SHP77 (cell line): ENCODE data around the gene PRR7.

Experiments used
- DNase-seq, 2 experiments: peaks; one replicate each; lab custom pipeline; 2025; lab: John Stamatoyannopoulos, UW

PRR7 gene

DNA sequence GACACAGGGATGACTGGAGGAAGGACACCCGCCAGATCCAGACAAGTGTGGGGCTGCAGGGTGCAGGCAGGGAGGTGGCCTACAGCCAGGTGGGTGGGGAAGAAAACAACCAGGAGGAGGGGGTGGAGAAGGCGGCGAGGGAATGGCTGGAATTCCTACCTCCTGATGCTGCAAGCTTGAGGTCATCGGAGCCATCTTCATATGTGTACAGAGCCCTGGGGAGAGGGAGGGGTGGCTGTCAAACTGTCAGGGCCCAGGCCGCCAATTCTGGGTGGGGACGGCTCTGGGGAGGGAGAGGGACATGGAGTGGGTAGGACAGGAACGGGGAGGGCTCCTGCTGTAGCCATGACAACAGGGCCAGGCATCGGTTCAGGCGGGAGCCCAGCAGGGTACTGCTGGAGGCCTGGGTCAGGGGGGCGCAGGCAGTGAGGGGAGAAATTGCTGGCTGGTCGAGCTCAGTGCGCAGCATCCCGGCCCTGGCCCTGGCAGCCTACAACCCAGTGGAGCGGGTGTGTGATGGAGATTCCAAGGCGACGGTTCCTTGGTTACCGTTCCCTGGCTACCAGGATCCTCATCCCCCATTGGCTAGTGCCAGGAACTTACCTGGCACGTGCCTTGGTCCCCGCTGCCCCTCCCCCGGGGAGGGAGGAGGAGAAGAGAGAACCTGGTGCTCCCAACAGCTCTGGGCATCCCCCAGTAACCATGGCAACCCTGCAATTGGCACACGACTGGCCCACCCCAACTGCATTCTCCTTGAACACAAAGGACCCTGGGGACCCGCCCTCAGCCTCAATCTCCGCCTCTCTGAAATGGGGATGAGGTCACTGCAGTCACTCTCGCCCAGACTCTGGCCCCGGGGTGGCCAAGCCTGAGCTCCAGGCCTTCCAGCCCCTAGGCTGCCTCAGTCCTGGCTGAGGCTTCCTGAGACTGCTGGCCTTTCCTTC is 22.3 kb downstream of the PRR7 start:
- no peak for DNase-seq

DNA sequence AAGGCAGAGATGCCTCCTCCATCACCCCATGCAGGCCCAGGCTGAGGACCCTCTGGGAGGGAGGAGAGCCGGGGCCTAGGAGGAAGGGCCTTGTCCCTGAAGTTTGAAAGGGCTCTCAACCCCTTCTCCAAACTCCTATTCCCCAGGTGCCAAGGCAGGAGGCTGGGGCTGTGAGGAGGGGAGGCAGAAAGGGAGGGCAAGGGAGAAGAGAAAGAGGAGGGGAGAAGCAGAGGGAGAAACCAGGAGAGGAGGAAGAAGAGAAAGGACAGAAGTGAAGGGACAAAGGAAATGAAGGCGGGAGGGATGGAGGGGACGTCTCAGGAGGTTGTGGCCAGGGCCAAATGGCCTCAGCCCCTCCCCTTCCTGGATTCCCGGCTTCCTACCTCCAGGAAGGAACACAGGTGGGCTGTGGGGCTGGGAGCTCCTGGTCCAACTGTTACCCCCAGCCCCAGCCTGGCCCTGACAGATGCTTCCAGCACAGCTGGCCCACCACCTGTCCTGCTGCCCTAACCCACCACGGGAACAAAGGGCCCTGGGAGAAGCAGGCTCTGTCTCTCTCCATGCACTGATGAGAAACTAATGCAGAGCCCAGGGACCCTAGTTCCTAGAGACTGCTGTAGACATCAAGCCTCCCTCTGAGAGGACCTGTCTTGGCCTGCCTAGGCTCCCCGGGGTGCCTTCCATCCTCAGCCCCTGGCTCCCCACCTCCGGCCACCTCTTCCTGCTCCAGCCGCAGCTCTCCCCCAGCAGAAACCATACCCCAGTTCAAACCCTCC is 23.3 kb downstream of the PRR7 start:
- DNase-seq = no peak

DNA sequence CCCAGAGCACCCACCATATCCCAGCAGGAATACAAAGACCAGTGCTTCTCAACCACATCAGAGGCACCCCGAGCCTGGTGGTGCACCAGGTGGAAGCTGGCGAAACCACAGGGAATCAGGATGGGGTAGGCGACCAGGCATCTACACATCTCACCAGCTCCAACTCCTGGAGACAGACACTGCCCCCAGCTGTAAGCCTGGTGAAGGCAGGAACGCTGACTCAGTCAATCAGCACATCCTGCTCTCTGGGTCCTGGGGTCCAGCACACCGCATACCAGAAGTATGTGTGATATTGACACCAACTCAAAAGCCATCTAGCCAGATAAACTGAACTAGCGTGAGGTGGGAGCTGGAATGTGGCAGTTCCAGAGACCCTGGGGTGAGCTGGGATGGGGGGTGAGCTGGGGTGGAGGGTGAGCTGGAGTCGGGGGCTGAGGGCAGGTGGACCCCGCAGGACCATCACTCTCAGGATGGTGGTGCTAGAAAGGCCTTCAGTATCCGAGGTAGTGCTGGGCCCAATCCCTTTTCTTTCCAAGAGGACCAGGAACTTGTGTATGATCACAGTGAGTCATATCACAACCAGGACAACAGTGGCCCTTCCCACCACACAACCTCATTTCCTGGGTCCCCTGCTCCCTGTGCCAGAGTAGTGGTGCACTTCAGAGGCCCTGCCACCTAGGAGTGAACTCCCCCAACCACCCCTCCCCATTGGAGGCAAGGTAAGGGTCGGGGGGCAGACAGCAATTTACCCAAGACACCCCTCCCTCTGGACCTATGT is 24.3 kb downstream of the PRR7 start:
- DNase-seq = no peak

DNA sequence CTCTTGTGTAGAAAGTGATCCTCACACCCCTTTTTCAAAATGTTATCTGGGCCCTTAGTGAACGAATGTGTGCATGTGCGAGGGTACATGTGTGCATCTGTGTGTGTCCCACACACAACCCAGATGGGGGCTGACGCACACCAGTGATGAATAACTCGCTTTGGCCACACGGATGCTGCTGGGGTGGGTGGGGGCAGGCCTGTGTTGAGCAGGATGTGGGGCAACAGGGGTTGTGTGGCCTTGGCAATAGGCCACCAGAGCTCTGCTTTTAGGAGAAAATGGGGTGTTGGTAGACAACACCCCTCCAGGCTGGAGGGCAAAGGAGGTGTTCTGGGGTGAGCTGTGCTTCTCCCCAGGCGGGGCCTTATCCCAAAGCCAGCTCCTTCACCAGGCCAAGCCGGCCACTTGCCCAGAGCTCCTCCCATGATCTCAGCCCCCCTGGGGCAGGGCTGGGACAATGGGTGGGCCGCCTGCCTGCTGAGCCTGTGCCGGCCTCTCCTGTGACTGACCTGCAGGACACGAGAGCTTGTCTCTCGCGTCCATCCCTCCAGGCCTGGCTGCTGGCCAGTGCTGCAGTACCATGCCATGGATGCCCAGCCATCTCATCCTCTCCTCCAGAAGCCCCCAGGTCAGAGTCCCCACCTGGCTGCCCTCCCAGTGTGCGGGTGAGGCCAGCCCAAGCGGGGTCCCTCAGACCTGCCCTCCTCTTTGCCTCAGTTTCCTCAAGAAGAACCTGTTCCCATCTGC is 25.2 kb downstream of the PRR7 start:
- no peak for DNase-seq

DNA sequence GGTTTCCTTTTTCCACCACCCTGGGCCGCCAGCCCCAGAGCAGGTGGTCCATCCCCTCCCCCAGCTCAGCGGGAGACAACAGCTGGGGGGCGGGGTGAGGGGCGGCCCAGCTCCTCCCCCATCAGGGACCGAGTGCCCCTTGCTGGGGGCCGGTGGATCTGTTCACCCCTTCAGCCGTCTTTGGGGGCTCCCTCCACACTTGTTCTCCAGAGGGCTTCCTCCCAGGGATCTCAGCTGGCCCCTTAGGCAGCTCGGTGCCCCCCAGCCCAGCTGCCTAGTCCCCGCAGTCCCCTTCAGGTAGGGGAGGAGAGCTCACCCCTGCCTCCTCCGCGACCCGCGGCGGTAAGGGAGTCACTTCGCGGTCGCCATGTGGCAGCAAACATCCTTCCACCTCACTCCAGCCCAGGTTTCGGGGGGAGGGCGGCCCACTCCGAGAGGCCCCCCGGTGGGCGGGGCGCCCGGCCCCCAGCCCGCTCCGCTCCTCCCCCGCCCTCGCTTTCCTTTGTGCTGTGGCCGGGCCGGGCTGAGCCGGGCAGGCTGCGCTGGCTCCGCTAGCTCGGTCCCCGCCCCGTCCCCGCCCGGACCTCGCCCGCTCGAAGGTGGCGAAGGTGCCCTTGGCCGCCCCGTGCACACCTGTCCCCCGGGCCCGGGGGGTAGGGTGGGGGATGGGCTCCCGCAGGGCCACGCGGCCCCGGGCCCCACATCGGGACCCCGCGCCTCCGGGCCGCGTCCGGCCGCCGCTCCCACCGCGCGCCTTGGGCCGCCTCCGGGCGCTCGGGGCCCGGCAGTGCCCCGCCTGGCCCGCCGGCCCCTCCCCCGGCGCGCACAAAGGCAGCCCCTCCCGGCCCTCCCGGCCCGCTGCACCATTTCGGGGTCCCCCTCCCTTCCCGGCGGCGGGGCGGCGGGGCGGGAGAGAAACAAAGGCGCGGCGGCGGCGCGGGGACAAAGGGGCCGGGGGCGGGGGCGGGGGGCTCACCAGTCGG is 26.1 kb downstream of the PRR7 start:
- DNase-seq = peak in 1 of 2 experiments; percentile 48

DNA sequence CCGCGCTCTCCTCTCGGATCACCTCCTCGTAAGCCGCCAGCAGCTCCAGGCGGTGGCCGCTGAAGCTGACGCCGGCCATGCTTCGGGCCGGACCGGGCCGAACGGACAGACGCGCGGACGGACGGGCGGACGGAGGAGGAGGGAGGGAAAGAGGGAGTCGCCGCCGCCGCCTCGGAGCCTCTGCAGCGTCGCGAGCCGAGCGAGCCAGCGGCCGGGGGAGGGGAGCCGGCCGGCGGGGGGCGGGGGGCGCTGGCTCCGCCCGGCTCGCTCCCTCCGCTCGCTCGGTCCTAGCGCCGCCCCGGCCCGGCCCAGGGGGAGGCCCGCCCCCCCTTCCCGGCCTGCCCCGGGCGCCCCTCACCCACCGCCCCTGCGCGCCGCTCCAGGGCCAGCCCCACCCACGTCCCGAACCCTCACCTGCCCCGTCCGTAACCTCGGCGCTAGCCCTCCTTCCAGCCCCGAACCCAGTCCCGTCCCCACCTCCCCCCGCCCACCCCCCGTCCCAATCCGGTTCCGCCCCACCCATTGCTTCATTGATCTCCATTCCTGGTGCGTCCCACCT is 26.9 kb downstream of the PRR7 start, which contains the start of gene DBN1:
Gene DBN1, minus strand, starts transcription at position 192 of the 559 bp plus-strand sequence. Its CDS starts 113 bp downstream, at position 79.
- peak in 1 of 2 experiments; percentile 44 for DNase-seq

DNA sequence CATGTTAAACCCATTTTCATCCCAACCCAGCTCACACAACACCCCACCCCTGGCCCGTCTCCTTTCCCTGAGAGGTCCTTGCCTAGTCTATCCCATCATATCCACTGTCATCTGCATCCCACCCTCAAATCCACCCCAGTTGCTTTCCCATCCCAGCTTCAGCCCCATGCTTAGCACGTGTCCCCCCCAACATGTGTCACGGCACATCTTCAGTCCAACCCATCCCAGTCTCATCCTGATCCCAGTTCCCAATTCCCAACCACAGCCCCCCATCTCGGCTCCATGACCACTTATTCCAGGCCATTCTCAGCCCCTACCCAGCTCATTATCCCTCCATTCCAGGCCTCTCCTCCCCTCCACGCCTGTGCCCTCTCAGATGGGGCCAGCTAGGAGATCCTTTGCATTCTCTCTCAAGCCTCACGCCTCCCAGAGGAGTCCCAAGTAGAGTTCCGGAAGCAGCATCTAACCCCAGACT is 27.4 kb downstream of the PRR7 start:
- DNase-seq = no peak

DNA sequence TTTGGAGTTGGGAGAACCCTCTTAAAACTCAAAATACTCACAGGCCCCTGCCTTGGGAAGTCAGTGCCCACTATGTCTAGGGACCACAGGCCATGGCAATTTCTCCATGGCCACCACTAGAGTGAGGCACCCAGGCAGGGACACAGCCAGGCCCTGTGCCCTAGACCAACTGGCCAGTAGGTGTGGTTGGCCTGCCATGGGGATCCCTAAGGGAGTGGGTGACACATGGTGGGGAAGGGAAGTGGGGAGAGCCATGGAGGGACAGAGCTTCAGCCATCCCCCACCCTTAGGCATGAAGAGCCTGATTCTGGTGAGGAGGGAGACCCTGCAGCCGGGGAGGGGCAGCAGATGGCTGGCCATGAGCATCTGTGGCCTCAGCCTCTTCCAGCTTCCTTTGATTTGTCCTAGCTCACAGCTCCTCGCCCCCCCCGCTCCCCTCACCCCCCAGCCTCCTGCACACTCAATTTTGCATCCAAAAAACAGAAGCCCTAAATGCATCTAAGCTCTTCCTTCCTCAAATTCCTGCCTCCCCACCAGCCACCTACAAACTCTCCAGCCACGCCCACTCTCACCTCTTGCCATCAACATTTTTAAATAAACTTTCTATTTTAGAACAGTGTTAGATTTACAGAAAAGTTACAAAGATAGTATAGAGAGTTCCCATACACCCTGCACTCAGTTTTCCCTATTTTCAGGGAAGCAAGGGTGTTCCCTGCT is 28.4 kb downstream of the PRR7 start:
- no peak for DNase-seq

DNA sequence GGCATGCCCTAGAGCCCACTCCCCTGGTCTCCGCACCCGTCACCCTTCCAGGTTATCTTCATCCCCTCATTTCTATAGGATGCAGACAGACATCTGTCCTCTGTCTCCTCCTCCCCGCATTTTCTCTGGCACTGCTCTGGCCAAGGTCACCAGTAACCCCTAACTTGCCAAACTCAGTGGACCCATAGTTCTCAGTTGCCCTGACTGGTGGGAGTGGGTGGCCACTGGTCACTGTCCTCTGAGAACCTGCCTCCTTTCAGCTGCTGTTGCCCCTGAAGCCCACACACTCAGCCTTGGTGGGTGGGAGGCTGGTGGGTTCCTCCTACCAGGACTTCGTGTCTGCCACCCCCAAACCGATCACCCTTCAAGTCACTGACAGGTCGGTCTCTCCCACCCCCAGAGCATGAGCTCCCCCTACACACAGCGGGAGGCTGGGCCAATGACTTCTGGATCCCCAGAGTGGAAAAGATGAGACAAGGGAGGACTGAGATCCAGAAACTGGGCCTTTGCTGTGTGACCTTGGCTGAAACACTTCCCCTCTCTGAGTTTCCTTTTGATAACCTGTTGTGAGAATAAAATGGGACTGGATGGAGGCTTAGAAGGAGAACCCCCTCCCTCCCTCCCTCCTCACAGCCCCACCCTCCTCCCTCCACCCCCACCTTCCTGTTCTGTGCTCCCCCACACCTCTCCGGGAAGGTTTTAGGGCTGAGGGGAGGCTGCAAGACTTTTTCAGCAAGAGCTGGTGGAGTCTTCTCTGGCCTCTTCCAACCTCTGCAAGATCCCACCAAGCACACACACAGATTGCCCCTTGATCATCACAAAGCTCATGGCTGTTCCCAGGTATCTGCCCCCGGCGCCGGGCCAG is 29.2 kb downstream of the PRR7 start:
- DNase-seq = no peak

DNA sequence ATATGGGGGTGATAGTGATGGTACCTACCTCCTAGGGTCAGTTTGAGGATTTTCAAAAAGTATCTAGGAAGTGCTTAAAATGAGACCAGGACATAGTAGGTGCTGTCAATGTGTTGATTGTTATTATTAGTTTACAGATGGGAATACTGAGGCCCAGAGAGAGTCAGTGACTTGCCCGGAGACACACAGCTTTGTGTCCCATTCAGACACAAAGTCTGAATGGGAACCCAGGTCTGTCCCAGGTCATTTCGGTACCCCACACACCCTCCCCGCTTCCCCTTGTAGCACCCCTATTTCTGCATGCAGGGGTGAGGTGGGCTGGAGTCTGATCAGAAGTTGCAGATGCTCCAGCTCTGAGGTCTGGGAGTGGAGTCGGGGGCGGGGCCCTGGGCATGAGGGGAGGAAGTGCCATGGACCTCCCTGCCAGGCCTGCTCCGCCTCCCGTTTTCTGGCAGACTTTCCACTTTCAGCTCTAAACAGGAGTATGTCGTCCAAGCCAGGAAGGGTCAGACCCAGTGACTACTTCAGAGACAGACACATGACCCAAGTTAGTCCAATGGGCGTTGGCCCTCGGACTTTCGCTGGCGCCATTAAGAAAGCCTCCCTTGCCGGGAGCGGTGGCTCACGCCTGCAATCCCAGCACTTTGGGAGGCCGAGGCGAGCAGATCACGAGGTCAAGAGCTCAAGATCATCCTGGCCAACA is 30.1 kb downstream of the PRR7 start:
- no peak for DNase-seq

DNA sequence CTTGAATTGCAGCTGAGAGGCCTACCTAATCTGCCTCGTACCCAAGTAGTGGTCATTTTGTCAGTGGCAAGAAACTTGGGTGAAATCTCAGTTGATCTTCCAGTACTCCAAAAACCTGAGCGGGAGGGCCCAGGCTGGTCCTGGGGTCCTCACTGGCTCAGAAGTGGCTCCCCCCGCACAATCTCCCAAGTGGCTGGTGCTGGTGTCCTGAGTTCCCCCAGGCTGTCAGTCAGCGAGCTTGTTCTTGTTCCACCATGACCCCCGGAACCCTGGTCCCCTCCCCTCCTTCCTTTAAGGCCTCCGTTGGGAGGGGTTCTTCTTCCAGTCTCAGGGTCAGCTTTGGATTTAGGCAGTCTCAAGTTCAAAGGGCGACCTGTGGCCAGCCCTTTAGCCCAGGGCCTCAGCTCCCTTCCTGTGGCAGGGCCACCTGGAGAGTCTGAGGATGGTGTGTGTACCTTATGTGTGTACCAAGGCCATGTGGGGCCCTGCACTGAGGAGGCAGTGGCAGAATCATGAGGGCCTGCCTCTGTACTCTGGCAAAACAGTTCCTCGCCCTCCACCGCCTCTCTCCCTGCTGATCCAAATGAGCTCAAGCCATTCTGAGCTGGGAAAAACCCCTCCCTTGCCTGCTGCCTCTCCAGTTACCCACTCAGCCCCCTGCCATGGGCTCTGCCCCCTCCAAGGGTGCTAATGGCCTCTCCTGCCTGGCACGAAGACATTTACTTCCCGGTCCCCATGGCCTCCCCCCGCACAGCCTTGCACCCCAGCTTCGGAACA is 31.3 kb downstream of the PRR7 start:
- no peak for DNase-seq

DNA sequence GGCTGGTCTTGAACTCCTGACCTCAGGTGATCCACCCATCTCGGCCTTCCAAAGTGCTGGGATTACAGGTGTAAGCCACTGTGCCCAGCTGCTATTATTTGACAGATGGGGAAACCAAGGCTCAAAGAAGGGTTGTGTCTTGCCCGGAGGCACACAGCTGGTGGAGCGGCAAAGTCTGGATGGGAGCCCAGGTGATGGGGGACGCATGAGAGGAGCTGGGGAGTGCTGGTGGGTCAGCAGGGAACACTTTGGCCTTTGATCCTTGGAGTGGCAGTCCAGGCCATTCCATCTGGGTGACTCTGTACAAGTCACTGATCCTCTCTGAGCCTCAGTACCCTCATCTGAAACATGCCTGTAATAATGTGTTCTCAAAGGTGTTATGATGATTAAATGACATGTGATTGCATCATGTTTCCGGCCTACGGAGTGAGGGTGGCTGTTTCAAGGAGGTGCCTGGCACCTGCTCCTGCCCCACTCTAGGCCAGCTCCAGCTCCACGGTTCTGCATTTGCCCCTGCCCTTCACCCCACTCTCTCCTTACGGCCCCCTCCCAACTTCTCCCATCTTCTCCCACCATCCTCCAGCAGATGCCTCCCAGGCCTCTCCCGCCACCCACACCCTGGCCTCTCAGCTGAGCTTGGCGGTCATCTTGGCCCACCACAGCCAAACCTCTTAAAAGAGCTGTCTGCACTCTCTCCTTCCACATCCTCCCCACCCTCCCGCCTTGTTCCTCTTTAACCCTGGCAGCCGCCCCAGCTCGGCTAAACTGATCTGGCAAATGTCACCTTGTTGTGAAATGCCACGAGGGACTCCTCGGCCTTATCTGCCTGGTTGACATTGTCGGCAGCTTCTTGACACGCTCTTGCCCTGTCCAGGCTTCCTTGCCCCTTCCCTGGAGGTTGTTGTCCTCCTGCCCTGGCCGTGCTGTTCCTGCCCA is 32.4 kb downstream of the PRR7 start:
- DNase-seq = peak; percentile 52 to 64

DNA sequence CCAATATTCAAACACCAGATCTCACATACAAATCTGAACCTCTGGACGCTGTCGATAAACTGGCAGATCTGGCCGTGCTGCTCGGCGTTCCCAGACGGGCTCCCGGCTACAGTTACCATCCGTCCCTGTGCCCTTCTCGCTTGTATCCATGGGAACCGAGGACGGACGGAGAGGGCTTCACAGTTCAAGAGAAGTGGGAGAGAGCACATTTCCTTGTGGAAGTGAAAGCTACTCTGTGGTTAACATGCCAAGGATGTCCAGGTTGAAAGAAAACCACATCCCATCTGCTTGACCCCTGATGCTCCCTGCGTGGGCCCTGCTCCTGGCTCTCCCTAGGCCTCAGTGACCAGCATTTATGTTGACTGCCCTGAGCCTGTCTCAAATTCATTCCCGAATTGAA is 33.2 kb downstream of the PRR7 start:
- DNase-seq = peak; percentile 38 to 39

DNA sequence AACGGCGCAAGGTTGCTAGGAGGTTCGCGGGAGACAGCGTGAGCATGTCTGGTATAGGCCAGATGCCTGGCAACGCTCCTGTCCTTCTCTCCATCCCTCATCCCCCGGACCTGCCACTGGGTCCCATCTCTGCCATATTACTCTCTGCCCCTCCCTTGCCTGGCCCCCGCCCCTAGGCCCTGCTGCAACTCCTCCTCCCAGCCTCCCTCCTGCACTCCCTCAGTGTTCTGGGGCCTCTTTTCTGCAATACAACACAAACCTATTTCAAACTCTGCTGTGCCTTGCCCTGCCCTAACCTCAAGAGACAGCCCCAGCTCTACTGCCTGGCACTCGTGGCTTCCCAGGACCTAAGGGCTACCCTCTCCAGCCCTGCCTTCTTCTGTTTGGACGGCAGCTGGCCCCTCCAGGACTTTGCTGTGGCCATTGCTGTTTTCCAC is 35.8 kb downstream of the PRR7 start:
- DNase-seq = no peak

DNA sequence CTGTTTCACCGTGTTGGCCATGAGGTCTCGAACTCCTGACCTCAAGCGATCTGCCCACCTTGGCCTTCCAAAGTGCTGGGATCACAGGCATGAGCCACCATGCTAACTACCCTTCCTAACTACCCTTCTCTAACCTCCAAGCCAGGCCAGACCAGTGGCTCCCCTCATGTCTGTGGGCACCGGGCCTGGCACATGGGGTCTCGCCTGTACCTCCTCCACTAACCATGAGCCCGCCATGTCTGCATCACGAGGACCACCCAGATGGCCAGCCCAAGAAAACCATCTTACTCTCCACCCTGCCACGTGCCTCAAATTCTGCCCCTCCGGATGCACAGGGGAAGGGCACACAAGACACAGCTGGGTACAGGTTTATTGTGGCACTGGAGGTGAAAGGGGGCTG is 36.4 kb downstream of the PRR7 start:
- DNase-seq = no peak
